Activated CD4-positive, alpha-beta T cell treated with anti-CD3 and anti-CD28 coated beads, Interleukin-10, Interleukin-2, amounts not matched to agents 100 ng/mL and 50 ng/mL, durations not matched to agents 16 hours and 8 hours (primary cell): ENCODE data around the gene OR12D1.
"Not testable (repeated sequence)": the region's sequence is repeated elsewhere in the genome, so short reads cannot be mapped to it uniquely, and the experiment has no call there.

Experiments
- DNase-seq: peaks from one replicate; pipeline ENCODE4 v3.0.0-alpha.2; 2020

Gene OR12D1

DNA sequence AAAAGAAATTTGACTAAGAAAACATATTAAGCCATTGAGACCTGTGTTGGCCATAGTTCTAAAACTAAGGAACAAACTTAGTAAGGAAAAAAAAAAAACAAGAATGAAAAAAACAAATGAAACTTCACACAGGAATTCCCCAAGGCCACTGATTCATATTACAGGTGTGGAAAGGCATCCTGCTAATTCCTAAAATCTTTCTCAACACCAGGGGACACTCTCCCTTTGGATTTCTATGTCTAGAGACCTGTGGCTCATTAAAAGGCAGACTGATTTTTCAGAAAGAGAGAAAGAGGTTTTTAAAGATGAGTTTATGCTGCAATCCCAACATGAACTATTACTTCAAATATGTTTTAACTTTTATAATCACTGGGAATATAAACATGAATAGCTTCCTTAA is at the start of gene OR12D1:
OR12D1 (plus strand) TSS at position 341 of the 400 bp plus-strand sequence.
- no peak for DNase-seq

DNA sequence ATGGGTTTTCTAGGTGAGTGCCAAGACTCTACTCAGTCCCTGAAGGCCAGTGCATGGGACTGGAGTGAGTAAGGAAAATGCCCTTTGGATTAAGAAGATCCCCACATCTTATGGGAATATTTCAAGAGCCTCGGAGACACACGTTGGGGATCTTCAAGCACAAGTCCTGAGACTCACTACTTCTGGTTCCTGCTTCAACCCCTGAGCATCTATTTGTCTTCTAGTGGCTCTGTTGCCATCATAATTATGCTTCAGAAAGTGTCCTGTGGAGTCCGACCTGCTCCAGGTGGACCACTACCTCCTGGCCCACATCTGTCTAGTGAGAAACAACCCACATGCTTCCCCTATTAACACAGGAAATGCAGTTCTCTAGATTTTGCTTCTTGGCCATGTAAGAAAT is 46.0 kb upstream of the OR12D1 start, which contains the start of gene OR5V1:
OR5V1 (minus strand) TSS at position 101 of the 400 bp plus-strand sequence. CDS start 12,670 bp downstream, outside the sequence.
- no peak for DNase-seq

DNA sequence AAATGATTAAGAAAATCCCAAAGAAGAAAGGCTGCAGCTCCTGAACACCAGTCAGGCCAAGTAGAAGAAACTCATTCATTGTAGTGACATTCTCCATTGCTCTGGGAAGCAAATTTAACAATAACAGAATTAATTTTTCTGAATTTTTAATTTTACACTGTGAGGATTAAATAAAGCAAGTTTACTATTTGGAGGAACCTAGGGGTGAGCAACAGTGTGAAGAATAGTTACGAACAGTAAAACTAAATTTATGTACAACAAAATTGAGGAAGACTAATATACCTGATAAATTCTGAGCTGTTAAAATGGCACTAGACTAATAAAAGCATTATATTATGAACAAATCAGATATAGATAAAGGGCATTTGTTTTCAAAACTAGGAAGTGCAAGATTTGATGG is 39.5 kb upstream of the OR12D1 start, which contains the start of gene OR12D3:
OR12D3 (minus strand) TSS at position 101 of the 400 bp plus-strand sequence; CDS start at position 97, 4 bp downstream.
- no peak for DNase-seq

DNA sequence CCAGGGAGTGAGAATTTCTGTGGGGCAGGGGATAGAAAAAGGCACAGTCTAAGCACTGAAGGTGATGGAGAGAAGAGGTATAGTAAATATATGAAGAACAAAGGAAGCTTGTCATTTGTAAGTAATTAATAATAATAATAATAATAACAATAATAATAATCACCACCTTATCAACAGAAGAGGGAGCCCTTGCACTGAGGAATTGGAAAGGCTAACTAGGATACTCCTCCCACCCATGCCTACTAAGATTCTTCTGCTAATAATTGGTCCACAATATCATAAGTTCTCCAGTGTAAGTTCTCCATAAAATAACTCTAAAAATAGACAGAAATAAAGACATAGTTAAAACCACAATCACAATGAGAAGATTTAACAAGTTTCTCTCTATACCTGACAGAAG is 38.7 kb upstream of the OR12D1 start:
- no peak for DNase-seq

DNA sequence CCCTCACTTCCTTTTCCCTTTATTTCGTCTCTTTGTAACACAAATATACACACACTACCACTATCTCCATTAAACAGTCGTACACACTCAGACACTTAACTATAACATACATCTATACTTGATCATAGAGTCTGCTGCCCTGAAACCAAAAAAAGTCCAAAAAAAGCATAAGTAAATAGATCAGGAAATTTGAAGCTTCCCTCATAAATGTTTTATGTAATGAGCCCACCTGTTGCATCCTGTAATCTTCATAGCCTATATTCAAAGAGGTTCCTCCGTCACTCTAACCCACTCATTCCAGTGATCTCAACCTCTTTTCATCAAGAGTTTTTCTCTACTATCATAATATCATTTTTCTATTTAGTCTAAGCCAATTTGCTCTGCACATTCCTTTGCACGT is 26.2 kb upstream of the OR12D1 start:
- DNase-seq: no peak

DNA sequence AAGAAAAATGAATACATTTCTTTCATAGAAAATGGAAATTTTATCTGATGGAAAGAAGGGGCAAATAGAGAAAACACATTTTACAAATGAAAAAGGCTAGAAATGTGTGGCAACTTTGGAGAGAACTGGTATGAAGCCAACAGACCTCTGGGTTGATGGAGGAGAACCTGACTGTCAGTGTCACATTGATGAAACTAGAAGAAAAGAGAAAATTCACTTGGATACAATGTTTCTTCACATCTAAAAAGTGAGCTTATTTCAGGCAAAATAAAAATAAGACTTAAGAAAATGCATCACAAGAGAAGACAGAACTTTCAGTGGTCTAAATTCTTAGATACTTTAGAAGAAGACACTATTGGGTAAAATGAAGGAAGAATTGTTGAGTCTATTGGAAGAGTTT is 19.4 kb upstream of the OR12D1 start, which contains the start of gene OR12D2:
OR12D2 (plus strand) TSS at position 301 of the 400 bp plus-strand sequence. CDS start 1,069 bp downstream, outside the sequence.
- no peak for DNase-seq

DNA sequence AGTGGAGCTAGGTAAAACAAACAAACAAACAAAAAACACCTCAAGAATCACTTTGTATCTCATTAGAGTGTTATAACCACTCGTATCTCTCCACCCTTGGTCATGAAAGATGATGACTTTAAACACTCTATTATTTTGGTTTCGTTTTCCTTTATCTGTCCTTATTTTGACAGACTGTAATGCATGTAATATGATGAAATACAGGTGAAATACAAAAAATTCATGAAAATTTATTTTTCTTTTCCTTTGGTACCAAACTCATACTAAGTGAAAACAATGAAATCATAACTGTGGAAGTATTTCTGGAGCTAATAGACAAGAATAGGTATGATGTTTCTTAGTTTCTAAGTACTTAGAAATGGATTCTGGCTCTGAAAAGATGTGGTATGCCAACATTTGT is 15.2 kb upstream of the OR12D1 start:
- no peak for DNase-seq

DNA sequence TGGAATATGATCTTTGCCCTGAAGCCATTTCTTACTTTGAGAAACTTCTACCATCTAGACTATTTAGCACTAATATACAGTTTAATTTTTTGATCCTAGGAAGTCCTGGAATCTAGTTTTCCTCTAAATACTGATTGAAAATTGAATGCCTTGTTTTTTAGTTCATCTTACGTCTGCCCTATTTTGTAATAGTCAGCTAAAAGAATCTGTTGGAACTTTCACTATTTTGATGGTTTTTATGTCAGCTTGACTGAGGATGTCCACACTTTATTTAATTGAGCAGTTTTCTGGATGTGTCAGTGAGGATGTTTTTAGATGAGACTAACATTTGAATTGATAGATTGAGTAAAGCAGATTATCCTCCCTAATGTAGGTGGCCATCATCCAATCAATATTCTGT is 10.9 kb upstream of the OR12D1 start:
- DNase-seq: no peak

DNA sequence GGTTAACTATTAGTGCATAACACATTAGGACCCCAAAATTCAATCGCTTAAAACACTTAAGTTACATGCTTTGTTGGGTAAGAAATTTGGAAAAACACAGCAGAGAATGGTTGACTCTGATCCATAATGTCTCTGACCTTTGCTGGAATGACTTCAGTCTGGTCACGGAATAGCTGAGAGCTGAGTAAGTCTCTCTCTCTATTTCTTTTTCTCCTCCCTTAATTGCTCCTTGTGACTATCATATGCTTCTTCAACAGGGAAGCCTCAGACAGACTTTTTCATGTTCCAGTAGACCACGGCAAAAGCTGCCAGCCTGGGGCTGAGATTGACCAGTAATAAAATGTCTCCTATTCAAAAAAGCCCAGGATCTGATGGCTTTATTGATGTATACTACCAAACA is 4.8 kb downstream of the OR12D1 start:
- no peak for DNase-seq

DNA sequence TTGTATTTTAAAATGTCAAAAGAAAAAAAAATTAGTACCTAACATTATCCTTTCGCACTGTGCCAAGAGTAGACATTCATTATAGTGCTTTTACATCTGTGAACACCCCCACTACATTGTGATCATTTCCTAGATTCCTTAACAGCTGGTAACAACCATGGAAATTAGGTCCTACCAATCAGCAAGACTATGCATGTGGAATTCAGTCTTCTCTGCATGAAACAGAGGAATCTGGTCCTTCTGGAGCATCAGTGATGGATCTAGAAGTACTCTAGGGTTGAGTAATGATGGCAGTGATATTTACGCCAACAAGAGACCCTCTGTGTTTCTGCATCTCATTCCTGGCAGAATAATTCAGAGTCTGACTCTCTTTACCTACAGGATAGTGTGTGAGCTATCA is 9.4 kb downstream of the OR12D1 start:
- no peak for DNase-seq

DNA sequence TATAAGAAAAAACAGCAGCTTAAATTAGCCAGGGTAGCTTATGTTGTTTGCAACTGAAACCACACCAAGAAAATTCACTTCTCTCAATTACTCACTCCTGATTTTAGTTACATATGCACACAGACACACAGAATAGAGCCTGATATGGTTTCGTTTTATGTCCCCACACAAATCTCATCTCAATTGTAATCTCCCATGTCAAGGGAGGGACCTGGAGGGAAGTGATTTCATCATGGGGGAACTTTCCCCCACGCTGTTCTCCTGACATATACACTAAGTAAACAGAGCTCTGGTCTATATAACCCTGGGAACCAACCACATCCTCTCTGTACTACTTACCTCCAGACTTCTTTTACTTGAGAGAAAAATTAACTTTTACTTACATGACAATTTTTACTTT is 9.8 kb downstream of the OR12D1 start:
- DNase-seq: peak; percentile 40

DNA sequence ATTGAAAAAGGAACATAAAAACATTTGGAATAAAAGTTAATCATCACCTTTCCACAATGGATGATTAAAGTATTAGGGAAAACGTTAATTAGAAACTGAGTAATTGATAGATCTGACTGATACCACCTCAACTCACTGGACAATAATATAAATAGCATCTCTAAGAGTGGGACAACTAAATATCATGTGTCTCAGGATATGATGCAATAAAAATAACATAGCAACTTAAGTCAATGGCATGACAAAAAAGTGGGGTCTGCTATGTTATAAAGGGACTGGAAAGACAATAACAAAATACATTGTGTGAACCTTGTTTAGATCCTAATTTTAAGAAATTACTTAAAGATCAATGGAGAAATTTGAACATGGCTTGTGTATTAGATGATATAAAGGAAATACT is 10.3 kb downstream of the OR12D1 start:
- DNase-seq: no peak

DNA sequence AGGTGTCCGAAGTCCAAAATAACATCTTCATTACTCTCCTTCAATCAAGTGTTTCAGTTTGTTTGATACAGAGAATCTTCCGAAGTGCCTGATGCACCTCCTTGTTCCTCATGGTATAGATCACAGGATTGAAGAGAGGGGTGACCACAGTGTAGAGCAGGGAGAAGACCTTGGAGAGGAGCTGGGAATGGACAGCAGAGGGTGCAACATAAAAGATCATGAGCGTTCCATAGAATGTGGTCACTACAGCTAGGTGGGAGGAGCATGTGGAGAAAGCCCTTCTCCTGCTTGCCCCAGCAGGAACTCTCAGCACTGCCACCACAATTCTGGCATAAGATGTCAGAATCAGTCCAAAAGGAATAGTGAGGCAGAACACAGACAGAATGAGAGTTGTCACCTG is 11.9 kb downstream of the OR12D1 start:
- DNase-seq: no peak

DNA sequence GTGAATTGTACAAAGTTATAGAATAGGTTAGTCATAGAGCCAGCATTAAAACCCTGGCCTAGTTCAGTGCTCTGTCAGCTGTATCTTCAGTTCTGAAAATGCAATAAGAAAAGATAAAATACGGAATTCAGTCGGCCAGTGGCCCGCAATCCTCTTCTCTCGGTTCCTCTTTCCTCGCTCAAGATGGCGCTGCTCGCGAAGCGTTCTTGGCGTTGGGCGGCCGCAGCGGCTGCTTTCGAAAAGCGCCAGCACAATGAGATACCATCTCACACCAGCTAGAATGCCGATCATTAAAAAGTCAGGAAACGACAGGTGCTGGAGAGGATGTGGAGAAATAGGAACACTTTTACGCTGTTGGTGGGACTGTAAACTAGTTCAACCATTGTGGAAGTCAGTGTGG is 22.0 kb downstream of the OR12D1 start:
- not testable (repeated sequence) for DNase-seq

DNA sequence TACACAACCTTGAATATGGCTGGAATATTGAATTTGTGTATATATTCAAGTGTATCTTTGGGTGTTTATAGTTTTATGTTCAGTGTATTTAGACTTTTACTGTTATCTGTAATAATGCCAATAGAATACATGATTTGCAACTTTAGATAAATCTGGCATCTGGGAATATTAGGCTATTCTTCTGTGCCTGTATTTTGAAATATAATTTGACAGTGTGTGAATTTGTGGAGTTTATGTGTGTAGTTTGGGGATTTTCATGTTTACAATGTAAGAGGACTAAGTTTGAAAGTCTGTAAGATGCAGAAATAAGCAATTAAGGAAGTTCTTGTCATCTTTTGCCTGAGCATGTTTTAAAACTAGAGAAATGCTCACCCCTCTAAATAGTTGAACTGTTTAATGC is 24.3 kb downstream of the OR12D1 start, which contains the start of gene OR10C1:
OR10C1 (plus strand) TSS at position 301 of the 400 bp plus-strand sequence. CDS start 710 bp downstream, outside the sequence.
- no peak for DNase-seq

DNA sequence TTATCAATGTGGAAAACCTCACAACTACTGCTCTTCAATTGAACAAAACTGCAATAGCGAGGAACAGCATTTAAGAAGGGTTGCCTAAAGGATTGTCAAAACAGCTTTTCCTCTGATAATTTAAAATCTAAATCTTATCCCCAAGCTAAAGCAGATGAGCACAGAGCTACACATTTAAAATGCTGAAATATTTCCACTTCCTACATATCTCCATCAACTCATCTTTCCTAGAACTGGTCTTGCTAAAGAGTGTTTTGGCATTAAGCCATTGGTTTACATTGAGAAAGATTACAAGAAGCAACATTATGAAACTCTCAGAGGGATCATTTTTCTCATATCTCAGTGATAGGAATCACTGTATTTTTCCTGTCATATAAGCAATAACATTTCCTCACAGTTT is 28.0 kb downstream of the OR12D1 start:
- no peak for DNase-seq

DNA sequence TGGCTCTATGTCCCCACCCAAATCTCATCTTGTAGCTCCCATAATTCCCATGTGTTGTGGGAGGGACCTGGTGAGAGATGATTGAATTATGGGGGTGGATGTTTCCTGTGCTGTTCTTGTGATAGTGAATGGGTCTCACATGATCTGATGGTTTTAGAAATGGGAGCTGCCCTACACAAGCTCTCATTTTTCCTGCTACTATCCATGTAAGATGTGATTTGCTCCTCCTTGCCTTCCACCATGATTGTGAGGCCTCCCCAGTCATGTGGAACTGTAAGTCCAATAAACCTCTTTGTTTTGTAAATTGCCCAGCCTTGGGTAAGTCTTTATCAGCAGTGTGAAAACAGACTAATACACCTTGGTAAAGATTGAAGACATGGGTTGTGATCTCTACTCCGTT is 29.3 kb downstream of the OR12D1 start:
- not testable (repeated sequence) for DNase-seq

DNA sequence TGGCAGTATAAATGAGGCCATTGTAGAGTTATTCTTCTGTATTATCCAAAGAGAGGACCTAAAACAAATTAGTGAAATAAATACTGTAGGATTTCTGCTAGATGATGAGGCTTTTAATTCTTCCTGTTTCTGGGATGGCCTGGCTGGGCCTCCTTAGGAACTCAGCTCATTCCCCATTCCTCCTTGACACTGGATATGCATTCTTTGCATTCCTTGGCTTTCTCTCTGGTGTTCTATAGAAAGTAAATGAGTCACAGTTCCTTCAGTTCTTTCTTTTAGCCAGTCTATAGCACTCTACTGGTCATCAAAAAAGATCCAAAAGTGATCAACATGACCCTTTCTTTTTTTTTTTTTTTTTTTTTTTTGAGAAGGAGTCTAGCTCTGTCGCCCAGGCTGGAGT is 32.9 kb downstream of the OR12D1 start:
- no peak for DNase-seq

DNA sequence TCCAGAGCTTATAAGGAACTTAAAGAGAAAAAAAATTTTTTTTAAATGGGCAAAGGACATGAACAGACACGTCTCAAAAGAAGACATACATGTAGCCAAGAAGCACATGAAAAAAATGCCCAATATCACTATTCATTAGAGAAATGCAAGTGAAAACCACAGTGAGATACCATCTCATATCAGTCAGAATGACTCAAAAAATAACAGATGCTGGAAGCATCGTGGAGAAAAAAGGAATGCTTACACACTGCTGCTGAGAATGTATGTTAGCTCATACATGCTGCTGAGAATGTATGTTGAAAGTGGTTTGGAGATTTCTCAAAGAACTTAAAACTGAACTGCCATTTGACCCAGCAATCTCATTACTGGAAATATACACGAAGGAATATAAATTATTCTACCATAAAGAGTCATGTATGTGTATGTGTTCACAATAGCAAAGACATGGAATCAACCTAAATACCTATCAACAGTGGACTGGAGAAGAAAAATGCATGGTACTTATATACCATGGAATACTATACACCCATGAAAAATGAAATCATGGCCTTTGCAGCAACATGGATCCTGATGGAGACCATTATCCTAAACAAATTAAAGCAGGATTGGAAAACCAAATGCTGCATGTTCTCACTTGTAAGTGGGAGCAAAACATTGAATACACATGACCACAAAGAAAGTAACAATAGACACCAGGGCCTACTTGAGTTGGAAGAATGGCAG is 36.9 kb downstream of the OR12D1 start:
- peak; percentile 1 for DNase-seq

DNA sequence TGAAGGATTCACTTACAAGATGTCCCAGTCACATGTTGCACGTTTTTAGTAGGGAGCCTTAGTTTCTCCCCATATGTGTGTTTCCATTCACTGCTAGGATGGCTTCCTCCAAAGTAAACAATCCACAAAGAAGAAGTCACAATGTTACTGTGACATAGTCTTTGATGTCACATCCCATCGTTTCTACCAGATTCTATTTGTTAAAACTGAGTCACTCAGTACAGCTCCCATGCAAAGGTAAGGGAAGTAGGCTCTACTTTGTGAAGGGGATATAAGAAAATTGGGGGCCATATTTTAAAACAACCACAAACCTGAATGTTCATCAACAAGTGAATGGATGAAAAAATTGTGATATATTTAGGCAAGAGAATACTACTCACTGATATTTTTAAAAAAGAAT is 42.2 kb downstream of the OR12D1 start, which contains the start of the genes OR11A1 and OR2H1:
OR11A1 (minus strand) TSS at position 101 of the 400 bp plus-strand sequence. CDS start 29,430 bp downstream, outside the sequence.
OR2H1 (plus strand) TSS at position 185 of the 400 bp plus-strand sequence. CDS start 4,615 bp downstream, outside the sequence.
- DNase-seq: no peak

DNA sequence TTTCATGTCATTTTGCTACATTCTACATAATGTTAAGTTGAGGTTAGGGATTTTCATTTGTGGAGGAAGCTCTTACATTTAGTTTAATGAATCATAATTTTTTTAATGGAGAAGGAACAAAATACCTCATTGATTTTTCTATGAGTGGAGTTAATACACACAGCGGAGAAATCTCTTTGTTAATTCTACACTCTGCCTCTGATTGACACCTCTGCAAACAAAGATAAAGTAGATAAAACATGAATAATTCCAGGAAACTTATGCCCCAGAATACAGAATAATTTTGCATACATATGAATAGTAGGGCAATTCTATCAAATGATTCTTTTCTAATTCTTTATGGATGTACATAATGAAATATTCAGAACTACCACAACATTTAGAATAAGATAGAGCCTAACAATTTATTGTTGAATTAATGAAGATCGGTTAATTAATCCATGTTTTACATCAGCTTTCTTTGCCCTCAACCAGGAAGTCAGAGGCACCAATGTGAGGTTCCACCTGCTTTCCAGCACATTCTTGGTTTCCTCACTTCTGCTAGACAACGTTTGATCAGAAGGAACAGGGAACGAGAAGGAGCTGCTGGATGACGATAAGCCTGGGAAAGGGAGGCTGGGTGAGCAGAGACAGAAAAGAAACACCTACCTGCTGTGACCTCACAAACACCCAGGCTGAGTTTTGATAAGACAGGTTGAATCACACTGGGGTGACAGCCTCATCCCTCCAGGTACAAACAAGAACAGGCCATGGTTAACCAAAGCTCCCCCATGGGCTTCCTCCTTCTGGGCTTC is 46.5 kb downstream of the OR12D1 start:
- DNase-seq: no peak

DNA sequence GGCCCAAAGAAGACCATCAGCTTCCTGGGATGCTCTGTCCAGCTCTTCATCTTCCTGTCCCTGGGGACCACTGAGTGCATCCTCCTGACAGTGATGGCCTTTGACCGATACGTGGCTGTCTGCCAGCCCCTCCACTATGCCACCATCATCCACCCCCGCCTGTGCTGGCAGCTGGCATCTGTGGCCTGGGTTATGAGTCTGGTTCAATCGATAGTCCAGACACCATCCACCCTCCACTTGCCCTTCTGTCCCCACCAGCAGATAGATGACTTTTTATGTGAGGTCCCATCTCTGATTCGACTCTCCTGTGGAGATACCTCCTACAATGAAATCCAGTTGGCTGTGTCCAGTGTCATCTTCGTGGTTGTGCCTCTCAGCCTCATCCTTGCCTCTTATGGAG is 47.3 kb downstream of the OR12D1 start:
- DNase-seq: no peak

DNA sequence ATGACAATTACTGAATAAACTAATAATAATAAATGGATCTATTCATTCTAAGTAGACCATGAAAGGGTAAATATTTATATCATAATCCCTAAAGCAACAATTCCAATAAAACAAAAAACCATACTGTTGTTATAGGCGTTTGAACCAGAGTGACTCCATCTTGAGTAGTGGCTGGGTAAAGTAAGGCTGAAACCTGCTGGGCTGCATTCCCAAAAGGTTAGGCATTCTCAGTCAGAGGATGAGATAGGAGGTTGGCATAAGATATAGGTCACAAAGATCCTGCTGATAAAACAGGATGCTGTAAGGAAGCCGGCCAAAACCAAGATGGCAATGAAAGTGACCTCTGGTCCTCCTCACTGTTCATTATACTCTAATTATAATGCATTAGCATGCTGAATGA is 50.6 kb downstream of the OR12D1 start:
- no peak for DNase-seq

DNA sequence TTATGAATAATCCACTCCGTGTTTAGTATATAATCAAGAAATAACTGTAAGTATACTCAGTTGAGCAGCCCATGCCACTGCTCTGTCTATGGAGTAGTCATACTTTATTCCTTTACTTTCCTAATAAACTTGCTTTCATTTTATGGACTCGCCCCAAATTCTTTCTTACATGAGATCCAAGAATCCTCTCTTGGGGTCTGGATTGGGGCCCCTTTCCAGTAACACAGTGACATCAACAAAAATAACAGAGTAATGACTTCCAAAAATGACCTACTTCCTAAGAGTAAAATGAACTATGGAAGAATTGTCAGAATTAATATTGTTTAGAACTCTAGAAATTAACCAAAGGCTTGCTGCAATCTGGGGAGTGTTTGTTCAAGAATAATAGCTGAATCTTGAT is 51.1 kb downstream of the OR12D1 start:
- DNase-seq: no peak
